Measurements from ENCODE around the gene ANKS1B. TPM values are rescaled to one million over a fixed set of nuclear protein-coding genes. Genes with fewer than 3 reads are reported as not detected.

ANKS1B gene
- polyA plus RNA-seq, 3 donors, result not detected

- H3K9me3 Mint-ChIP-seq, result peaks cover 2 to 8% (median 5%) of the 10 kb centered on the region in 7 donors
- H3K4me3 Mint-ChIP-seq, result no peak overlapping the region
- Histone ChIP-seq H3K4me2 (replicated peaks; ENCODE audit: extremely low read depth, low read length, poor library complexity, severe bottlenecking) (no peak overlapping the region), H3K79me2 (ENCODE audit: insufficient read depth, low read length) (no peaks in the 10 kb centered on the region), H3K9me3 (replicated peaks in 1 of 2; ENCODE audit: control insufficient read depth in 1 of 2, insufficient read depth in 1 of 2, low read length in 2 of 2) (peaks cover 4 to 7% of the 10 kb centered on the region in 2 donors), H3K27ac (ENCODE audit: low read depth in 1 of 2, low read length in 2 of 2) (no peak overlapping the region), H3K4me1 (ENCODE audit: control insufficient read depth in 1 of 2, insufficient read depth in 2 of 2, low read length in 2 of 2) (no peaks in the 10 kb centered on the region), H3K27me3 (ENCODE audit: control insufficient read depth in 2 of 2, insufficient read depth in 2 of 2, low read length in 2 of 2) (no peaks in the 10 kb centered on the region), H4K20me1 (ENCODE audit: insufficient read depth, low read length) (no peaks in the 10 kb centered on the region), H3K4me3 (replicated peaks in 1 of 3; ENCODE audit: low read depth in 2 of 3, low read length in 3 of 3) (no peak overlapping the region), H2AFZ (ENCODE audit: insufficient read depth, low read depth, low read length, poor library complexity, severe bottlenecking) (no peak overlapping the region), H3K9ac (ENCODE audit: insufficient read depth, low read length, poor library complexity, severe bottlenecking) (no peak overlapping the region), H3K36me3 (replicated peaks in 1 of 2; ENCODE audit: control insufficient read depth in 1 of 2, insufficient read depth in 2 of 2, low read length in 2 of 2) (no peaks in the 10 kb centered on the region)
- DNase-seq, result no peak
- H3K27ac Mint-ChIP-seq, result no peak overlapping the region
- WGBS (ENCODE audit: insufficient coverage), result no CpG with 5 or more reads among the region's 3 CpGs
- H3K4me1 Mint-ChIP-seq, result no peaks in the 10 kb centered on the region
- no peaks in the 10 kb centered on the region for H3K36me3 Mint-ChIP-seq
- intact Hi-C loops (cut with micrococcal nuclease), result no loop called here
- no peak for TF ChIP-seq CTCF (IDR thresholded peaks at IDR 0.05)
- H3K27me3 Mint-ChIP-seq (ENCODE audit: low read depth in 3 of 3), result peaks cover 0 to 3% (median 0%) of the 10 kb centered on the region in 3 donors
Observed at GRCh38 chr12:99235381-99235780, 749.4 kb downstream of the ANKS1B start.

GRCh38 chr12:99234702-99235101 lies 750.0 kb downstream of the ANKS1B start:
- Mint-ChIP-seq H3K27me3 (ENCODE audit: low read depth in 3 of 3) (peaks cover 0 to 3% (median 0%) of the 10 kb centered on the region in 3 donors), H3K4me3 (no peak overlapping the region), H3K27ac (no peak overlapping the region), H3K4me1 (no peaks in the 10 kb centered on the region), H3K9me3 (peaks cover 0 to 7% (median 5%) of the 10 kb centered on the region in 7 donors), H3K36me3 (no peaks in the 10 kb centered on the region)
- Histone ChIP-seq H4K20me1 (ENCODE audit: insufficient read depth, low read length) (no peaks in the 10 kb centered on the region), H3K9me3 (replicated peaks in 1 of 2; ENCODE audit: control insufficient read depth in 1 of 2, insufficient read depth in 1 of 2, low read length in 2 of 2) (peaks cover 4 to 7% of the 10 kb centered on the region in 2 donors), H3K9ac (ENCODE audit: insufficient read depth, low read length, poor library complexity, severe bottlenecking) (no peak overlapping the region), H3K4me1 (ENCODE audit: control insufficient read depth in 1 of 2, insufficient read depth in 2 of 2, low read length in 2 of 2) (no peaks in the 10 kb centered on the region), H3K27me3 (ENCODE audit: control insufficient read depth in 2 of 2, insufficient read depth in 2 of 2, low read length in 2 of 2) (no peaks in the 10 kb centered on the region), H2AFZ (ENCODE audit: insufficient read depth, low read depth, low read length, poor library complexity, severe bottlenecking) (no peak overlapping the region), H3K4me3 (replicated peaks in 1 of 3; ENCODE audit: low read depth in 2 of 3, low read length in 3 of 3) (no peak overlapping the region), H3K79me2 (ENCODE audit: insufficient read depth, low read length) (no peaks in the 10 kb centered on the region), H3K36me3 (replicated peaks in 1 of 2; ENCODE audit: control insufficient read depth in 1 of 2, insufficient read depth in 2 of 2, low read length in 2 of 2) (no peaks in the 10 kb centered on the region), H3K4me2 (replicated peaks; ENCODE audit: extremely low read depth, low read length, poor library complexity, severe bottlenecking) (no peak overlapping the region), H3K27ac (ENCODE audit: low read depth in 1 of 2, low read length in 2 of 2) (no peak overlapping the region)
- intact Hi-C loops (cut with micrococcal nuclease), result no loop called here
- DNase-seq, result no peak
- no peak for TF ChIP-seq CTCF (IDR thresholded peaks at IDR 0.05)
- no CpG with 5 or more reads among the region's 1 CpG for WGBS (ENCODE audit: insufficient coverage)

All from CD14-positive monocyte (primary cell).